HG03521 (cell line): ENCODE data around the gene CCSER2.
"Not testable (repeated sequence)": the region's sequence is repeated elsewhere in the genome, so short reads cannot be mapped to it uniquely, and the experiment has no call there.

Source experiments
- ATAC-seq: cut with Tn5 transposase; IDR thresholded peaks from one replicate; pipeline ENCODE4 v1.9.1; 2021; ENCODE audit warnings: mild to moderate bottlenecking, moderate library complexity; ENCODE audit not compliant: unreplicated experiment

The CCSER2 gene

DNA sequence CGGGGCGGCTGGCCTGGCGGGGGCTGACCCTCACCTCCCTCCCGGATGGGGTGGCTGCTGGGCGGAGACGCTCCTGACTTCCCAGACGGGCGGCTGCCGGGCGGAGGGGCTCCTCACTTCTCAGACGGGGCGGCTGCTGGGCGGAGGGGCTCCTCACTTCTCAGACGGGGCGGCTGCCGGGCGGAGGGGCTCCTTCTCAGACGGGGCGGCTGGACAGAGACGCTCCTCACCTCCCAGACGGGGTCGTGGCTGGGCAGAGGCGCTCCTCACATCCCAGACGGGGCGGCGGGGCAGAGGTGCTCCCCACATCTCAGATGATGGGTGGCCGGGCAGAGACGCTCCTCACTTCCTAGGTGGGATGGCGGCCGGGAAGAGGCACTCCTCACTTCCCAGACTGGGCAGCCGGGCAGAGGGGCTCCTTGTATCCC, 19.2 kb downstream of the CCSER2 start:
- ATAC-seq, result not testable (repeated sequence)

DNA sequence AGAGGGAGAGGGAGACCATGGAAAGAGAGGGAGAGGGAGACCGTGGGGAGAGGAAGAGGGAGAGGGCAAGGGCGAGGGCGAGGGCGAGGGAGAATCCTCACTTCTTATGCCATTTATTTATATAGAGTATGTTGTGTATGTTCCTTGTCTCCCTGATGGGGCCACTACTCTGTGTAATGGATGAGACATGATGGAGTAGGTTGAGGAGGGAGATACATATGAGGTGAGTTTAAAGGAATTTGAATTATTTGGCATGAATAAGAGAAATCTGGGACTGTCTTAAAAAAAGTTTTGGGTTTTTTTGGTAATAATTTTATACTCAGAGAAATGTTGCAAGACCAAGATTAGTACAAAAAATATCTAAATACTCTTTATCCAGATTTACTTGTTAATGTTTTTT, 20.1 kb downstream of the CCSER2 start:
- no peak for ATAC-seq

DNA sequence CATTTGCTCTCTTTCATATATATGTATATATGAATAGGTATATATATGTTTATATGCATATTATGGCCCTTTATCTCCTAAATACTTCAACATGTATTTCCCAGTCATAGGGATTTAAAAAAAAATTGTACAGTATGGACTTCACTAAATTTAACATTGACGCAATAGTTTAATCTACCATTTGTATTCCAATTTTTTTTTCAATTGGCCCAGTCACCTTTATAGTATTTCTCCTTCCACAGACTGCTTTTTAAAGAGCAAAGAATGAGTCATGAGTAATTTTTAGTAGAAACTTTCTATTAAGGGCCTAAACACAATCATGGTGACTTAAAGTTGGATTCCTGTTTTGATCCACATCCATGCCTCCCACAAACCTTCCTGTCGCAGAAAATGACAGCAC, 20.5 kb downstream of the CCSER2 start:
- ATAC-seq, result no peak

DNA sequence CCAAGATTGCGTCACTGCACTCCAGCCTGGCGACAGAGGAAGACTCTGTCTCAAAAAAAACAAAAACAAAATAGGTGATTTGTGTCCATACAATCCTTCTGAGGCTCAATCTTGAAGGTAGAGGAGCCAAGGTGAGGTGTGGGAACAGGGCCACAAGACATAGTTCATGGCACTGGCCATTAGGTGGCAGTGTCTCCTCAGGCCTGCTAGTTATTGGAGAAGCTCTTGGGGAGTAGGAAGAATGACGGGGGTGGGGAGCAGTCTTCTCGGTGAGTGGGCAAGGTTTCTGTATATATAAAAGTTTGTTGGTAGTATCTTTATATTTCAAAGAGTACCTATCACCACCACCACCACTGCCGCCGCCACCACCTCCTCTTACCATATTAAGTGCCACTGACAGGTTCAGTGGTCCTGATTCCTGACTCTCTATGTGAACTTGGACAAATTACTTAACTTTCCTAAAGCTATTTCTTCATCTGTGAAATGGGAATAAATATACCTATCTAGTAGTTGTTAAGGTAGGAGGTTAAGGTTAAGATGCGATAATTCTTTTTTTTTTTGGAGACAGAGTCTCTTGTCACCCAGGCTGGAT, 24.0 kb downstream of the CCSER2 start:
- ATAC-seq, result peak; percentile 95

- no peak for ATAC-seq
Observed at GRCh38 chr10:84353052-84353803, 24.8 kb downstream of the CCSER2 start.

DNA sequence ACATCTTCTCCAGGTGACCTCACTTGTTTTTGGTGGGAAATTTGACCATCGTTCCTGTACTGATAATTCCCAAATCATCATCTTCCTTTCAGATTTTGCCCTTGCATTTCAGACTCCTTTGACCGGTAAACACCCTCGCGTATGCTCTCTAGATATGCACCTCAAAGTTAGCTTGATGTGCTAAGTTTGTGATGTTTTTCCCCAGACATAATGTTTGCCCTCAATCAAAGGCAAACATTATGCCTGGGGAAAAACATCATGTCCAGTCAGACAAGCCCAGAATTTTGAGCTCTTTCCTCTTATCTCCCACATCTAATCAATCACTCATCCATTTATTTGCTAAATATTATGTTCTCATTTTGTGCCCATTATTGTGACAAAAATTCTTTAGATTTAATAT, 26.2 kb downstream of the CCSER2 start:
- ATAC-seq, result no peak

GRCh38 chr10:84355106-84355505, 26.7 kb downstream of the CCSER2 start:
- ATAC-seq, result no peak

DNA sequence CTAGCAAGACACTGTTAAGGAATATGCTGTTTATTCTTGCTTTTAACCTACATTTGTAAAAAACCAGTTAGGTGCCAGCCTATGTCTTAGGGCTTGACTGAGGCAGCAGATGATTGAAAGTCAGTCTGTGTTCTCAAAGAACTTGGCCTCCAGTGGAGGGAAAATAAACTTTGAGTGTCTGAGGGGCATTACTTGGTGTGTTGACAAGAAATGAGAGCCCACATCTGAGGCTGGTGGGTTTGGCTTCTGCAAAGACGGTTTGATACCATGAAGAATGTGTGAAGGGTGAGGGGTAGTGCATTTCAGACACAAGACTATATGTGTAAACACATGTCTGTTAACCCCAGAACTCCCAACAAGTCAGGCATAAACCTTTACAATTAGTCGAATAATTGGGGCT, 28.5 kb downstream of the CCSER2 start:
- no peak for ATAC-seq

DNA sequence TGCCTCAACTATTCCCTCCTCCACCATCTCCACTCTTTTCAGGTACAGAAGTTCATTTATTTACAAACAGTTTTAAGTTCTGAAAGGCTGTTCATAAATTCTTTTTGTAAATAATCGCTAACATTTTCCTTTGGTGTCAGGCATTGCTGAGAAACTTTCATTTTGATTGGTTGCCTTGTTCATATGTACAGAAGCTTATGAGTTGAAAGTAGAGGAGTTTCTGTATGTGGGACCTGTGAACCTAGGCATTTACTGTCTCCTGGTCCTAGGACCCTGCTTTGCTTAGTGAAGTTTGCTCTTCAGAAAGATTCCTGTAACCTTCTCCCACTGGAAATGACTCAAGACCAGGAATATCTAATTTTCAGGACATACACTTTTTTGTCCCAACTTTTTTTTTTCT, 30.4 kb downstream of the CCSER2 start:
- no peak for ATAC-seq

DNA sequence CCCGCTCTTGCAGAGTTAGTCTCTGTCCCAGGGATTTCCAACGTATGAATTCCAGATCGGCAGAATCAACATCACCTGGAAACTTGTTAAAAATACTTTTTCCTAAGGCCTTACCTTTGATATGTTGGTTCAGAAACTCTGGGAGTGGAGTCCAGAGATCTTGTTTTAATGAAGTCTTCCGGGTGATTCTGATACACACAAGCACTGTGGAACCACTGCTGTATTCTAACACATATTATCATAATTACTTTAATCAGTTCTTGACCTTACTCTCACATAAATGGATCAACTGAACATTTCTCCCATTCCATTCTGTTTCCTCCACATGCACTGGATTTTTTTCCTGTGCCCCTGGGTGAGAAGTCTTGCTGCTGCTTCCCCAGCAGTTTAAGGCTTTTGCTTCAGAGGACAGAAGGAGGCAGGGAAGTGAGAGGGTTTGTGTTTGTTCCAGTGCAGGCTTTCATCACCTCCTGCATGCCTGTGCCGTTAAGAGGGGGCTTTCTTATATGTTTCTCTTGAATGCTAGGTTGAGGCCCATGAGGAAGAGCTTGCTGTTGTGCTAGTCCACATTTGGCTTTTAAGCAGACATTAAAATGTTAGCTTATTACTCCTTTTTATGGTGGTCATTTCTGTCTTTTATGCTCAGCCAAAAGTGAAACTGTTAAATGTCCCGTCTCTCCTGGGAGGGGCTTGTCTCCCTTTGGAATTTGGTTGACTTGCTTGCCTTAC, 32.4 kb downstream of the CCSER2 start:
- ATAC-seq, result no peak

DNA sequence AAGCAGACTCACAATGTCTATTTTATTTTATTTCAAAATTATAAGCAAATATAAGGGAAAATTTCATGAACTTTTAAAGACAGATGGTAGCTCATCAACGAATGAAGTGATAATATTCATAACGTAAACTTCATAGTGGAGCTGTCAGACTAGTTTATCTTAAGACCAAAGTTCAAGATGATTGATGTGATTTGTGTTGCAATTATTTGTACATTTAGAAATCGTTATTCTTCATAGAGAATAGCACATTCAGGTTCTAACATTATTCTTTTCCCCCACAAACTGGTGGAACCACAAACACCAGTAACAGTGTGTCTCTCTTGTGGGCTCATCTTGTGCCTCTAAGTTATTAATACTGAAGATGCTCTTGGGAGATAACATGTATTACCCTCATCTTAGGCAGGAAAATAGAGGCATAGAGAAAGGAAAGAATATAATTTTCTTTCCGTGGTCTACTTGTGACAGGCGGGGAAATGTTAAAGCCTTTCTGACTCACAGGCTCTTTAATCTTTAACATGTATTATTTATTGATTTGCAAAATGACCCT, 37.0 kb downstream of the CCSER2 start:
- ATAC-seq, result no peak

- ATAC-seq, result no peak
Observed at GRCh38 chr10:84366041-84366440, 37.7 kb downstream of the CCSER2 start.

GRCh38 chr10:84367256-84367655, 38.9 kb downstream of the CCSER2 start:
- no peak for ATAC-seq

GRCh38 chr10:84368828-84369227, 40.4 kb downstream of the CCSER2 start:
- ATAC-seq, result no peak

DNA sequence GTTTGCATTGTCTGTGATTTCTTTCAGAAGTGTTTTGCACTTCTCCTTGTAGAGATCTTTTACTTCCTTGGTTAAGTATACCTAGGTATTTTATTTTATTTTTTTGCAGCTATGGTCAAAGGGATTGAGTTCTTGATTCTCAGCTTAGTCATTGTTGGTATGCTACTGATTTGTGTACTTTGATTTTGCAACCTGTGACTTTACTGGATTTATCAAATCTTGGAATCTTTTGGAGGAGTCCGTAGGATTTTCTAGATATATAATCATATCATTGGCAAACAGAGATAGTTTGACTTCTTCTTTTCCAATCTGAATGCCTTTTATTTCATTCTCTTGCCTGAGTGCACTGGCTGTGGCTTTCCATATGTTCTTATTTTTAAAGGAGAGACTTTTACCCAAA, 41.9 kb downstream of the CCSER2 start:
- no peak for ATAC-seq

DNA sequence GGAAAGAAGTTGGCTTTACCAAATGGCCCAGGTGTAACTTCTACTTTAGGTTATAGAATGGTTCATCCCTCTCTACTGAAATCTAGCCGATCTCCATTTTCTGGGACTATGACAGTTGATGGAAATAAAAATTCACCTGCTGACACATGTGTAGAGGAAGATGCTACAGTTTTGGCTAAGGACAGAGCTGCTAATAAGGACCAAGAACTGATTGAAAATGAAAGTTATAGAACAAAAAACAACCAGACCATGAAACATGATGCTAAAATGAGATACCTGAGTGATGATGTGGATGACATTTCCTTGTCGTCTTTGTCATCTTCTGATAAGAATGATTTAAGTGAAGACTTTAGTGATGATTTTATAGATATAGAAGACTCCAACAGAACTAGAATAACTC, 43.6 kb downstream of the CCSER2 start:
- no peak for ATAC-seq

GRCh38 chr10:84373000-84373399, 44.6 kb downstream of the CCSER2 start:
- no peak for ATAC-seq

GRCh38 chr10:84374455-84374854, 46.1 kb downstream of the CCSER2 start:
- ATAC-seq, result no peak

DNA sequence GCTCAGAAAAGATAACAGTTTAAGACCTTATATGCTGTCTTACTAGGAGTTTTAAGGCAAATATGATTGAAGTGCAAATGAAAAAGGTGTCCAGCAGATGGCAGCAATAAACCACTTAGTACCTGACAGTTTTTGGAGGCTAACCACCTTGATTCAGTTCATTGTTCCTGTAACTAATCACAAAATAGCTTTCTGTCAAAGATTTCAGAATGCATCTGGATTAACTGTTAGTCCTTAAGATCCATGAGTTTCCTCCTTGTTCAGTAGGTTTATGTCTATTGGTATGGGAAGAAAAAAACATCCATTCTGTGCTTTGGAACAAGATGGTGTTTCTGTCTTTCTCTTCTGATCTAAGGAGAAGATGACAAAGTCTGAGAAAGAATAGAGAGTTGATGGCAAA, 46.6 kb downstream of the CCSER2 start:
- no peak for ATAC-seq

DNA sequence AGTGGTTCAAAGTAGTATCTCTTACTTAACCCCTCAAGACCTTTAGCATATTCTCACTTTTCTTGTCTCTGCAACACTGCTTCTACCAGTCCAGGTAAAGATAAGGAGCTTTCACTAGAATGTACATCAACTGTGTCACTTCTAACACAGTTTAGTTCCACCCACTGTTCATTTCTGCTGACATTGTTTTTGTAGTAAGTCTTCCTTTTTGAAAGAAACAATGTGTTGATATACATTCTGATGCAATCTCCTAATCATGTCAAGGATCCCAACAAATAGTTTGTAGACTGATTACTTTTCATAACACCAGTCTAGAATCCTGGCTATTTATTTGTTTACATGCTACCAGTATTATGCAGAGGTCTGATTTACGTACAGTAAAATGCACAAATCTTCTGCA, 47.5 kb downstream of the CCSER2 start:
- ATAC-seq, result no peak

DNA sequence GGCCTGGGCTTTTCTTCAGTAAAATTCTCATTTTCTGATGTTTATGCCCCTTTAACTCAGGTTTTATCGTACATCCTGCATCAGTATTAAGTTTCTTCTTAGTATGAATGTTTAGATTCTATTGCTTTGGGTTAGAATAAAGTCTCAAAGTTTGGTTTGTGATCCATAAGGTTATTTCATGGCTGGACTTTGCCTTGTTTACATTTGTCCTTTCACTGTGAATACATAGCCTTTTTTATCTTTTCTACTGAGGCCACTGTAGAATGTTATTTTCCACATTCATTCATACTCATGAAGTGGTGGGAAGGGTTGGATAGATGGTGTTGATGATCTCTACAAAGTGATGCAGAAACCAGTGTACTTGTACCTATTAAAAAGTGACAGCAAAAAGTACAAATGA, 59.8 kb downstream of the CCSER2 start:
- no peak for ATAC-seq

DNA sequence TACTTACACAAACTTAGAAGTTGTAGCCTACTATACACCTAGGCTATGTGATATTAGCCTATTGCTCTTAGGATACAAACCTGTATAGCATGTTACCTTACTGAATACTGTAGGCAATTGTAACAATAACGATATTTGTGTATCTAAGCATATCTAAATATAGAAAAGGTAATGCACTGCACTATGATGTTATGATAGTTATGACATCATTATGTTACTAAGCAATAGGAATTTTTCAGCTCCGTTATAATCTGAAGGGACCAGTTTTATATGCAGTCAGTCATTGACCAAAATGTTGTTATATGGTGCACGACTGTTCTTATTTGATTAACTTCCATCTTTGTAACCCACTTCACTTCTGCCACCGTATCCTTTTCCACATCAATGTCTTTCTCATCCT, 62.0 kb downstream of the CCSER2 start:
- no peak for ATAC-seq
